Measurements from ENCODE around the gene TMEM143. TPM values are rescaled to one million over a fixed set of nuclear protein-coding genes. Genes with fewer than 3 reads are reported as not detected.
A peak's percentile ranks its signal among the peaks of the same experiment; 100 is the strongest.

The TMEM143 gene
- total RNA-seq, 3 donors from 2014 or later (not counting 1 experiment from before 2014, with no cell fraction given), result 10.2 to 12.3 (median 11.1) TPM

- Histone ChIP-seq H3K4me1 (ENCODE audit: control insufficient read depth, insufficient read depth, low read length) (peaks cover 59% of the 10 kb centered on the region), H3K27me3 (ENCODE audit: control insufficient read depth, insufficient read depth, low read length) (peaks cover 37% of the 10 kb centered on the region), H3K27ac (ENCODE audit: low read length) (no peak overlapping the region), H3K36me3 (ENCODE audit: control insufficient read depth, insufficient read depth, low read length) (no peaks in the 10 kb centered on the region), H3K9me3 (ENCODE audit: control insufficient read depth, insufficient read depth, low read length) (no peaks in the 10 kb centered on the region), H3K4me3 (ENCODE audit: low read length) (no peak overlapping the region)
- intact Hi-C loops (cut with micrococcal nuclease), result no loop called here
- Mint-ChIP-seq H3K36me3 (no peaks in the 10 kb centered on the region), H3K9me3 (peaks cover 0 to 3% of the 10 kb centered on the region in 2 donors), H3K4me1 (peaks cover 30 to 56% of the 10 kb centered on the region in 2 donors), H3K27me3 (ENCODE audit: low read depth in 2 of 2) (peaks cover 12 to 40% of the 10 kb centered on the region in 2 donors), H3K4me3 (no peak overlapping the region), H3K27ac (peak overlapping the region in 1 of 2 donors; percentile 79)
- WGBS (ENCODE audit: insufficient coverage), result 52% methylated on average over 2 of the region's 2 CpGs
- no peak for TF ChIP-seq CTCF (IDR thresholded peaks at IDR 0.05)
- ATAC-seq, result no peak
- DNase-seq, result no peak
Observed at GRCh38 chr19:48396824-48397176, 33.1 kb upstream of the TMEM143 start.

GRCh38 chr19:48396016-48396823 is 32.5 kb upstream of the TMEM143 start:
- Histone ChIP-seq H3K36me3 (ENCODE audit: control insufficient read depth, insufficient read depth, low read length) (no peaks in the 10 kb centered on the region), H3K9me3 (ENCODE audit: control insufficient read depth, insufficient read depth, low read length) (no peaks in the 10 kb centered on the region), H3K27ac (ENCODE audit: low read length) (no peak overlapping the region), H3K4me1 (ENCODE audit: control insufficient read depth, insufficient read depth, low read length) (peaks cover 65% of the 10 kb centered on the region), H3K27me3 (ENCODE audit: control insufficient read depth, insufficient read depth, low read length) (peaks cover 37% of the 10 kb centered on the region), H3K4me3 (ENCODE audit: low read length) (no peak overlapping the region)
- no peak for ATAC-seq
- peaks cover 12 to 43% of the 10 kb centered on the region in 2 donors for H3K27me3 Mint-ChIP-seq (ENCODE audit: low read depth in 2 of 2)
- peaks cover 28 to 60% of the 10 kb centered on the region in 2 donors for H3K4me1 Mint-ChIP-seq
- H3K4me3 Mint-ChIP-seq, result no peak overlapping the region
- no peak for TF ChIP-seq CTCF (IDR thresholded peaks at IDR 0.05)
- no peaks in the 10 kb centered on the region for H3K36me3 Mint-ChIP-seq
- peaks cover 0 to 3% of the 10 kb centered on the region in 2 donors for H3K9me3 Mint-ChIP-seq
- DNase-seq, result no peak
- 60% methylated on average over 24 of the region's 24 CpGs for WGBS (ENCODE audit: insufficient coverage)
- peak overlapping the region in 1 of 2 donors; percentile 24 for H3K27ac Mint-ChIP-seq
- intact Hi-C loops (cut with micrococcal nuclease), result no loop called here

- ATAC-seq (no peak), DNase-seq (peak in 1 of 2 donors; percentile 30)
- H3K36me3 ChIP-seq (ENCODE audit: control insufficient read depth, insufficient read depth, low read length), result no peaks in the 10 kb centered on the region
- H3K27me3 ChIP-seq (ENCODE audit: control insufficient read depth, insufficient read depth, low read length), result peaks cover 37% of the 10 kb centered on the region
- Mint-ChIP-seq H3K27ac (peak overlapping the region in 1 of 2 donors; percentile 24), H3K27me3 (ENCODE audit: low read depth in 2 of 2) (peaks cover 12 to 43% of the 10 kb centered on the region in 2 donors), H3K36me3 (no peaks in the 10 kb centered on the region), H3K4me1 (peaks cover 30 to 67% of the 10 kb centered on the region in 2 donors), H3K4me3 (peak overlapping the region; percentile 21), H3K9me3 (peaks cover 0 to 3% of the 10 kb centered on the region in 2 donors)
- no peak for TF ChIP-seq CTCF (IDR thresholded peaks at IDR 0.05)
- H3K9me3 ChIP-seq (ENCODE audit: control insufficient read depth, insufficient read depth, low read length), result no peaks in the 10 kb centered on the region
- H3K4me1 ChIP-seq (ENCODE audit: control insufficient read depth, insufficient read depth, low read length), result peaks cover 71% of the 10 kb centered on the region
- 19% methylated on average over 8 of the region's 9 CpGs for WGBS (ENCODE audit: insufficient coverage)
- no peak overlapping the region for H3K4me3 ChIP-seq (ENCODE audit: low read length)
- no peak overlapping the region for H3K27ac ChIP-seq (ENCODE audit: low read length)
- intact Hi-C loops (cut with micrococcal nuclease), result no loop called here
Observed at GRCh38 chr19:48395499-48395898, 31.8 kb upstream of the TMEM143 start.
